Measurements from ENCODE around the gene BTBD2.

Gene BTBD2

GRCh38 chr19:1947651-1948209 is 67.8 kb downstream of the BTBD2 start:
- no peaks in the 10 kb centered on the region for H3K27me3 ChIP-seq (ENCODE audit: insufficient read depth, low read depth, severe bottlenecking)
- no peak overlapping the region for H3K27ac ChIP-seq
- H3K4me3 ChIP-seq (ENCODE audit: low read depth, low read length): no peak overlapping the region
- H3K9me3 ChIP-seq (ENCODE audit: severe bottlenecking): no peaks in the 10 kb centered on the region
- peaks cover 27% of the 10 kb centered on the region for H3K36me3 ChIP-seq
- DNase-seq: no peak
- TF ChIP-seq, protein P1, sequence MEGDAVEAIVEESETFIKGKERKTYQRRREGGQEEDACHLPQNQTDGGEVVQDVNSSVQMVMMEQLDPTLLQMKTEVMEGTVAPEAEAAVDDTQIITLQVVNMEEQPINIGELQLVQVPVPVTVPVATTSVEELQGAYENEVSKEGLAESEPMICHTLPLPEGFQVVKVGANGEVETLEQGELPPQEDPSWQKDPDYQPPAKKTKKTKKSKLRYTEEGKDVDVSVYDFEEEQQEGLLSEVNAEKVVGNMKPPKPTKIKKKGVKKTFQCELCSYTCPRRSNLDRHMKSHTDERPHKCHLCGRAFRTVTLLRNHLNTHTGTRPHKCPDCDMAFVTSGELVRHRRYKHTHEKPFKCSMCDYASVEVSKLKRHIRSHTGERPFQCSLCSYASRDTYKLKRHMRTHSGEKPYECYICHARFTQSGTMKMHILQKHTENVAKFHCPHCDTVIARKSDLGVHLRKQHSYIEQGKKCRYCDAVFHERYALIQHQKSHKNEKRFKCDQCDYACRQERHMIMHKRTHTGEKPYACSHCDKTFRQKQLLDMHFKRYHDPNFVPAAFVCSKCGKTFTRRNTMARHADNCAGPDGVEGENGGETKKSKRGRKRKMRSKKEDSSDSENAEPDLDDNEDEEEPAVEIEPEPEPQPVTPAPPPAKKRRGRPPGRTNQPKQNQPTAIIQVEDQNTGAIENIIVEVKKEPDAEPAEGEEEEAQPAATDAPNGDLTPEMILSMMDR (IDR thresholded peaks at IDR 0.05; ENCODE audit: low read depth, low read length): no peak

DNA sequence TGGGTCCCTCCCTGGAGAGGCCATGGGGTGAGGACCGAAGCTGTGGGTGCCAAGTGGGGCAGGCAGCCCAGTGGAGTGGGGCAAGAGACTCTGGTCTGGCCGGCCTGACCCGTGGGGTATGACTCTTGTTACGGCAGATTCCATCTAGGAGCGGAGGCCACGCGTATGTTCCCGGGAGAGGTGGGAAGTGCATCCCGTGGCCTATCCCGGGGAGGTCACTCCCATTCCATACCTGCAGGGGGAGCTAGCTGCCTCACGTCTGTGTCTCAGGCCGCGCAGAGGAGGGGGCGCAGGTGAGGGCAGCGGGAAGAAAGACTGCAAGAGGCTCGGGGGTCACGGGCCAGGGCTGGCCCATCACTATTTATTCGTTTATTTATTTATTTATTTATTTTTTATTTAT is 69.6 kb downstream of the BTBD2 start:
- no peaks in the 10 kb centered on the region for H3K27me3 ChIP-seq (ENCODE audit: insufficient read depth, low read depth, severe bottlenecking)
- peak; percentile 84 for DNase-seq
- no peak overlapping the region for H3K4me3 ChIP-seq (ENCODE audit: low read depth, low read length)
- no peak overlapping the region for H3K27ac ChIP-seq
- H3K36me3 ChIP-seq: peaks cover 21% of the 10 kb centered on the region
- TF ChIP-seq, protein P1 (IDR thresholded peaks at IDR 0.05; ENCODE audit: low read depth, low read length): peak; percentile 94
- H3K9me3 ChIP-seq (ENCODE audit: severe bottlenecking): no peaks in the 10 kb centered on the region

GRCh38 chr19:1944916-1945561 is 70.5 kb downstream of the BTBD2 start:
- no peak for DNase-seq
- no peak overlapping the region for H3K27ac ChIP-seq
- H3K9me3 ChIP-seq (ENCODE audit: severe bottlenecking): no peaks in the 10 kb centered on the region
- H3K4me3 ChIP-seq (ENCODE audit: low read depth, low read length): no peak overlapping the region
- peaks cover 16% of the 10 kb centered on the region for H3K36me3 ChIP-seq
- H3K27me3 ChIP-seq (ENCODE audit: insufficient read depth, low read depth, severe bottlenecking): no peaks in the 10 kb centered on the region
- TF ChIP-seq, protein P1 (IDR thresholded peaks at IDR 0.05; ENCODE audit: low read depth, low read length): no peak

GRCh38 chr19:1944088-1944915 is 71.2 kb downstream of the BTBD2 start:
- Histone ChIP-seq H3K4me3 (ENCODE audit: low read depth, low read length) (no peak overlapping the region), H3K9me3 (ENCODE audit: severe bottlenecking) (no peaks in the 10 kb centered on the region), H3K27ac (no peak overlapping the region), H3K27me3 (ENCODE audit: insufficient read depth, low read depth, severe bottlenecking) (no peaks in the 10 kb centered on the region), H3K36me3 (peaks cover 11% of the 10 kb centered on the region)
- no peak for DNase-seq
- TF ChIP-seq, protein P1 (IDR thresholded peaks at IDR 0.05; ENCODE audit: low read depth, low read length): no peak

DNA sequence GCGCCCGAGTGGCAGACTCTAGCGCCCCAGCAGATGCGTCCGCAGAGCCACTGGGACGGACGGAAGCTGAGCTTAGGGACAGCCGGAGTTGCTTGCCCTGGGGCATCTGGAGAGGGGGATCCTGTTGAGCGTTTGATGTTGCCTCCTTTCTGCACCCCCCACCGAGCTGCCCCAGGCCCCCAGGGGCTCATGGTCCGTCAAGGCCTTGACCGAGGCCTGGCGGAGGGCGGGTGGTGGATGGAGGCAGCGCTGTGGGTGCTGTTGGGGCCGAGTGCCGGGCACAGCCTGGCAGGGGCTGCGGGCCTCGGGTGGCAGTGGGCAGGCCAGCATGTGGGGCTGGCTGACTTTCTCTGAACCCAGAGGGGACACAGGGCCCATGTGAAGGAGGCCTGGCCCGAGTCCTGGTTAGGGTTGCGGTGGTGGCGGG is 71.8 kb downstream of the BTBD2 start:
- H3K36me3 ChIP-seq: peaks cover 7% of the 10 kb centered on the region
- no peak for DNase-seq
- peak overlapping the region; percentile 88; the same call in 1 of the 2 replicates for H3K27ac ChIP-seq
- TF ChIP-seq, protein P1 (IDR thresholded peaks at IDR 0.05; ENCODE audit: low read depth, low read length): no peak
- no peak overlapping the region for H3K4me3 ChIP-seq (ENCODE audit: low read depth, low read length)
- no peaks in the 10 kb centered on the region for H3K9me3 ChIP-seq (ENCODE audit: severe bottlenecking)
- H3K27me3 ChIP-seq (ENCODE audit: insufficient read depth, low read depth, severe bottlenecking): no peaks in the 10 kb centered on the region

All from WERI-Rb-1 (cell line).